COLO829 (cell line): Measurements from ENCODE around the gene CMTM8.
"Not testable (repeated sequence)": the region's sequence is repeated elsewhere in the genome, so short reads cannot be mapped to it uniquely, and the experiment has no call there.

Source experiments
- DNase-seq: peaks from one replicate; pipeline ENCODE4 v3.0.0; 2012; ENCODE audit warnings: low spot score

The CMTM8 gene

DNA sequence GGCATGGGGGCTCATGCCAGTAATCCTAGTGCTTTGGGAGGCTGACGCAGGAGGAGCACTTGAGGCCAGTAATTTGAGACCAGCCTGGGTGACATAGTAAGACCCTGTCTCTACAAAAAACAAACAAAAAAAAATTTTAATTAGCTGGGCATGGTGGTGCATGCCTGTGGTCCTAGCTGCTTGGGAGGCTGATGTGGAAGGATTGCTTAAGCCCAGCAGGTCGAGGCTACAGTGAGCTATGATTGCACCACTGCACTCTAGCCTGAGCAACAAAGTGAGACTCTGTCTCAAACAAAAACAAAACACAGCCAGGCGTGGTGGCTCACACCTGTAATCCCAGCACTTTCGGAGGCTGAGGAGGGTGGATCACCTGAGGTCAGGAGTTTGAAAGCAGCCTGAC is 9.7 kb upstream of the CMTM8 start:
- DNase-seq = not testable (repeated sequence)

DNA sequence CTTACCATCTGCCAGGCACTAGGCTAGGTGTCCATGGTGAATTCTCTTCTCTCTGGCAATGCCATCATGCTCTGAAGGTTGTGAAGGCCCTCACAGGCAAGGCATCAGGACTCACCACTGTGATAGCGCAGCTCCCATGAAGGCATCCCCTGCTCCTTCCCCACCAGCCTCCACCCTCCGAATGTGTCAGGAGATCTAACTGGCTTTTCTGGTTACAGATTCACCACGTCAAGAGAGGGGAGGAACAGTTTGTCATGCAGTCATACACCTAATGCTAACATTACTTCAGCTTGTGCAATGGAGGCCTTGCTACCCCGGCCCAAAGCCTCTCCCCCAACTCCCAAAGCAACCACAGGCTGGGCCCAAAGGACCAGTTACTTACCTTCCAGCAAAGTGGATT is 8.9 kb upstream of the CMTM8 start:
- no peak for DNase-seq

DNA sequence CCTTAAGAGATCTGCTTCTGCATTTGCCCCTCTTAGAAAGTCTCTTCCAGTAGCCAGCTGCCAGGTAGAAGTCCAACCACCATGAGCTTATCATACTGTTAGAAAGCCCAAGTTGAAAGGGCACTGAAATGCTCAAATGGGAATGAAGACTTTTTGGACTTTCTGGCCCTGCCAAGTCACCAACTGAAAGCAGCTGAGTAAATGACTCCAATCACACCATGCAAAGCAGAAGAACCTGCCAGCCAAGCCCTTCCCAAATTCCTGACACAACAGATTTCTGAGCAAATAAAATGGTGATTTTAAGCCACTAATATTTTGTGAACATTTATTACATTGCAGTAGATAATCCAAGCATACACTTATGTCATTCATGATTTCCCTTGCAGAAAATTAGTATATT is 2.1 kb upstream of the CMTM8 start:
- DNase-seq = no peak

DNA sequence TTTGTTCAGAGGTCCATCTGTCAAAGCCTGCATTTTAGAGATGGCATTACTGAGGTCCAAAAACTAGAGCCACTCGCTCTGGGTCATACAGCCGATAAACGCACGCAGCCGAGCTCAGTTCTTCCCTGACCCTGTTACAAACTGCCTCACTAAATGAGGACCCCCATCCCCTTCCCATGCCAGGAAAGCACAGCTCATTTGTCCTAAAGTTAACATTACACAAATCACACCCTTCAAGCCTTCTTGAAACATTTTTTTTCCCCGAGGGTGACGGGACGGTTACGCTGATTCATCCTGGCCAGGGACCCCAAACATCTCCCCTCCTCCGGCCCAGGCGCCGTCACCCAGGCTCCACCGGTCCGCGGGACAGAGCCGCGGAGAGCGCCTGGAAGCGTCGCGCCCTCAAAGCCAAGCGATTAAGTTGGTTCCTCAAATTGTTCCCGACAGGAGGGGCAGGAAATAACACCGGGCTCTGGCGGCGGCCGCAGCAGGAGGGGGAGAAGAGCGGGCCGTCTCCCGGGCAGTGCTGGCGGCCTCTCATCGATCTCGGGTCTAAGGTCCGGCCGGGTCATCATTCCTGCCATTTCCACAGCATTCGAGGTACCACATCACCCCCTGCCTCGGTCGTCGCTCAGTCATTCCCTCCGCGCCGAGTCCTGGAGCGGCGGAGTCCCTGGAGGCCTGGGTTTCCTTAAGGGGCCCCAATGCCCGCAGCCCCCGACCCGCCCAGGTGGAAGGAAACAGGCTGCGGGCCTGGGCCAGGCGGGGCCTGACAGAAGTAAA is 619 bp upstream of the CMTM8 start:
- DNase-seq = no peak

DNA sequence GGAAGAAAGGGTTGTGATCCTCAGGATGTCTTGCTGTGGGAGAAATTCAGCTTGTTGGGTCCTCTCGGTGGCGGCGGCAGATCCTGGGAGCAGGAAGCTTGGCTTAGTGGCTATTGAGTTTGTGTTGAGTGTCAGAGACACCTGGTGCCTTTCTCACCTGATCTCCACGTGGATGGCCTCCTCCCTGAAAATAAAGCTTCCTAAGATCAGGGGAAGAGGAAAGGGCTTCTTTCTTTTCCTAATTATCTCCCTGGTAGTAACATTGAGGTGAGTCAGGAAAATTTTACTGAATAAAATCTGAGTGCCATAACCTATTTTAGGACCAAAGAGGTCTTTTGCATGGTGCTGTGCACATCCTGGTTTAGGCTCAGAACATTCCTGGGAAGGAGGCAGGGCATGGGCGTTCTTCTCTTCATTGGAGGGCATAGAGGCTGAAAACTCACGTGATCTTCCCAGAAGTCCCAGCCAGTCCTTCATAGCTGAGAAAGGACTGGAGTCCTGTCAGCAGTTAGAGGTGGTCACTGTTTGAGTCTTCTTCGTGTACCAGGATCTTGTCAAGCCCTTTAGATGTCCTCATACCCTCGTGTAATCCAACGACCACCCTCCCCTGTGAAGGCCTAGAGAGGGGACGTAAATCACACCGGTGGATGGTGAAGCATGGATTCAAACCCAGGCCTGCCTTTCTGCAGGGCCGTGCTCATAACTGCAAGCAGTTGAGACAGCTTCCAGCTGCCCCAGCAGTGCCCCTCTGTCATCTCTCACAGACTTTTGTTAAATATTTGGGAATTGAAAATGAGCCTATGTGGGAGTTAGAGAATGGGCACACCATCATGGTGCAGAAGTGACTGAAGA is 1.1 kb downstream of the CMTM8 start:
- DNase-seq = no peak

DNA sequence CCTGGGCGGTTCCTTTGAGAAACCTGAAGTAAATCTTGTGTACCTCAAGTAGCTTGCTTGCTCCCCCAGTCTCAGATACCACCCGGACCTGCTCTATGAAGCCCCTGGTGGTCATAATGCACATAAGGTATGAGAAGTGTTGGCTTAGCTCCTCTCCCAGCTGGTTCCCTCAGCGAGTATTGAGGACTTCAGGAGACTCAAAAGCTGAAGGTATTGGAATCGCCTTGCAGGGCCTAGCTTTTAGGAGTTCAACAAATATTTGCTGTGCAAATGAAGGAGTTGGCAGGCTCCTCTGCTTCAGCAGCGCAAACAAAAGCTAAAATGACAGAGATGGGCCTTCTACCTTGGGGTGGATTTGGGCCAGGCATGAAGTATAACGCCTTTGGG is 1.7 kb downstream of the CMTM8 start:
- no peak for DNase-seq

DNA sequence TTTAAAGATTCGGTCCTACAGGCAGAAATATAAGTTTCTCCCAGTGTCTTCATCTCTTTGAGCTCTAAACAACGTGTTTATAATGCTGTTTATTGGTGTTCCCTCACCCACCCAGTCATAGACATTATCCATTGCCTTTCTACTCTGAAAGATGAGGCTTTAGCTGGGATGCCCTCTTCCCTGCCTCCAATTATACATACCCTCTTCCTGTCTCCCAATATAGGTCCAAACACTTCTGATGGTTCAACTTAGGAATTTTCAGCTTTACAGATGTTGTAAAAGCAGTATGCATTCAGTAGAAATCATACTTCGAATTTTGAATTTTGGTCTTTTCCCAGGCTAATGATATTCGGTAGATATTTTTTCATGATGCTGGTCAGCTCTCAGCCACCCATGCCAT is 2.6 kb downstream of the CMTM8 start:
- DNase-seq = no peak

DNA sequence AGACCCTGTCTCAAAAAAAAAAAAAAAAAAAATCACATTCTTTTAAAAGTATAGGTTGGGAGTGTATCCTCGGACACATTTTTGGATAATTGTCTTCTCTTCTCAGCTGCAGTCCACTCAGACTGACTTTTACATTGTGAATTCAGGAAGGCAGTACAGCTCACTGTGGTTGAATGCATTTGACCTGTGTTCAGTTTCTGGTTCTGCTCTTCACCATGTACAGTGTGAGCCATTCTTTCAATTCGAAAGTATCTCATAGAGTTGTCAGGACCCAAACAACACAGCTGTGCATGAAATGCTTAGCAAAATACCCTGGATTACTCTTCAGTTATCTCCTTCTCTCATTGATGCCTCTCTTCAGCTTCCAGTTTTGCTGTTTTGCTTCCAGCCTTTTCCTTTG is 5.0 kb downstream of the CMTM8 start:
- no peak for DNase-seq

DNA sequence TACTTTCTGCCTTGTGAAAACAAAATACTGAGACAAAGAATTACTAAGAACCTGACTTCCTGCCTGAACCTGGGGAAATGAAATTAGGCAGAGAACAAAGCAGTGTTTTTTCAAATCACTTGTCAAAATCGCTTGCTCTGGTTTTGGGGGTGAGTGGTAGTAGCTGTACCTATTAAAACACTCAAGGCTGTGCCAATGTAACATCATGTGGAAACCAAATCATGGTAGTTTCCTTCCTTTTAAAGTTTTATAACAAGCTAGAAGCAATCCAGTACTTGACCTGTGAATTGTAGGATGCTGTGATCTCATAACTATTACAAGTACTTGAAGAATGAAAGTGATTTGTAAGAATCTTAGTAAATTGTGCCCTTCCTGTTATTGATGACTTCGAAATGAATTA is 6.7 kb downstream of the CMTM8 start:
- no peak for DNase-seq

DNA sequence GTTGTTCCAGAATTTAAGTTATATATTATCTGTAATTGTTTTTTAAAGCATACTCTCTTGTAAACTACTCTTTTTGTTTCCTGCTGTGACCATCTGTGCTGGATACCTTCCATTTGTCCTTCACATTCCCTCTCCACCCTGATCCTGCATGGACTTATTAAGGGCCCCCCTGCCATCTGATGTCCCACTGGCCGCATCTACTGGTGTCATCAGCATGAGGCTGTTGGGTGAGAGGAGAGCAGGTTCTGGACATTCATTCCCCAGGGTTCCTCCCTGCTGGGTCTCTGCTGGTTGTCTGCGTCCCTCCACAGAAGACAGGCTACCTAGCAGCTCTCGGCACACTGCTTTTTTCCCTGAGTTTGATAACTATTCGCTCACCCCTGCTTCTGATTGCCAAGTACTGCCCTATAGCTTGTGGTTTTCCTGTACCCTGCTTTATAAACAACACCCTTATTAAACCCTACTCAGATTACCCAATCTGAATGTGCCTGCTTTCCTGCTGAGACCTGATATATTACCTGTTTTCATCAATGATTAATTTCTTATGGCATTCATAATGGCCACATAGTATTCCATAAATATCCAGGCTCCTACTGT is 7.7 kb downstream of the CMTM8 start:
- DNase-seq = no peak

DNA sequence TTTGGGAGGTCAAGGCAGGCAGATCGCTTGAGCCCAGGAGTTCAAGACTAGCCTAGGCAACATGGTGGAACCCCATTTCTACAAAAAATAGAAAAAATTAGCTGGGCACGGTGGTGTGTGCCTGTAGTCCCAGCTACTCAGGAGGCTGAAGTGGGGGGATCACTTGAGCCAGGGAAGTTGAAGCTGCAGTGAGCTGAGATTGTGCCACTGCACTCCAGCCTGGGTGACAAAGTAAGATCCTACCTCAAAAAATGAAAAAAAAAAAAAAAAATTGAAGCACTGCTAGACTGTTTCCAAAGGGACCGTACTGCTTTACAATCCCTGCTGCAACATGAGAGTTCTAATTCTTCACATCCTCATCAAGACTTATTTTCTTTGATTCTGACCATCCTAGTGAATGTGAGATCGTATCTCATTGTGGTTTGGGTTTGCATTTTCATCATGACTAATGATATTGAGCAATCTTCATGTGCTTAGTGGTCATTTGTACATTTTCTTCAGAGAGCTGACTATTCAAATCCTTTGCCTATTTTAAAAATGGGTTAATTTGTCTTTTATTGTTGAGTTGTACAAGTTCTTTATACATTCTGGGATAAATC is 10.8 kb downstream of the CMTM8 start:
- DNase-seq = peak; percentile 61

DNA sequence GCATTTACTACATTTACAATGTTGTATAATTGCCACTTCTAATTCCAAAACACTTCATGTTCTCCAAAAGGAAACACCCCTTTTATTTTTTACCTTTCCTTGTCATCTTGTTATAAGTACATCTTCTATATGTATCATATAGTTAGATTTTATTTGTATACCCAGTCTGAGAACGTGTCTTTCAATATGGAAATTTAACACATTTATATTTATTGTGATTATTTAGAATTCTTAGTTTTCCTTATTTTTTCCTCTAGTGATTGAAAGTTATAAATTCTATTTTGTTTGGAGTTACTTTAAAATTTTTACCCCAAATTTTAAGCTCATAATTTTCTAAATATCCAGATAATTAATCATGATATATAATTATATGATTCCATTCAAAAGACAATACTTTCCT is 15.8 kb downstream of the CMTM8 start:
- DNase-seq = no peak

DNA sequence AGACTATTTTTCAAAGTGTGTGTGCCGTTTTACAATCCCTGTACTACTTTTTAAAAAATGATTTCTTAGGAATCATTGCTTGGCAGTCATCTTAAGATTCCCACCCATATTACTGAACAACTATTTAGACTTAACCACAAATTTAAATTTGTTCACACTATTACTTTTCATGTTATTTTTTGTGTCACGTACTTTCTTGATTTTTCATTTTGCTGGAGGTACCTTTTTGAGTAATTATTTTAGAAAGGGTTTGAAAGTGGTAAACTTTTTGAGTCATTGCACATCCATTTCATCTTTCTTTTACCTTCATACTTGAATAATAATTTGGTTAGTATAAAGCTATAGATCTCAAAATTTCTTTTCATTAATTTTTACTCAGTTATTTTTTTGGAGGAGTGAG is 16.9 kb downstream of the CMTM8 start:
- DNase-seq = no peak

DNA sequence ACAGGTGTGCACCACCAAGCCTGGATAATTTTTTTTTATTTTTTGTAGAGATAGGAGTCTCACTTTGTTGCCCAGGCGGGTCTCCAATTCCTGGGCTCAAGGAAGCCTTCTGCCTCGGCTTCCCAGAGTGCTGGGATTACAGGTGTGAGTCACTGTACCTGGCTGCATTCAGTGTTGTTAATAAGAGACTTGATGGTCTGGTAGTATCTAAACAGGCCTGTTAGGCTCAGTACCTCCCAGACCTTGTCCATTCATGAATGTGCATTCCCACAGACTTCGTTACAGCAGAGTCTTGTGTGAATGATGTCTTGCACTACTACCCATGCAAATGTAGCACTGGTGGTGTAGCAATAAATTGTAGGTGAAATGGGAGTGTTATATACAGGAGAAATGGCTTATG is 17.7 kb downstream of the CMTM8 start:
- no peak for DNase-seq

DNA sequence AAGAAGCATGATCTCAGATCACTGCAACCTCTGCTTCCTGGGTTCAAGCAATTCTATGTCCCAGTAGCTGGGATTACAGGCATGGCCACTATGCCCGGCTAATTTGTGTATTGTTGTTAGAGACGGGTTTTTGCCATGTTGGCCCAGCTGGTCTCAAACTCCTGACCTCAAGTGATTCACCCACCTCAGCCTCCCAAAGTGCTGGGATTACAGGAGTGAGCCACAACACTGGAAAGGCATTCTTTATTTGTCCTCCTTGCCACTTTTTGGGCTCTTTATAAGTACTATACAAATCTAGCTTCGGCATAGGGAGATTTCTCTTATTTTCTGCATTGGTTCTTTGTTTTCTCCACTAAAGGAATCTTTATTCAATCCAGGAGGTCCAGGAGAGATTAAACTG is 18.6 kb downstream of the CMTM8 start:
- no peak for DNase-seq

DNA sequence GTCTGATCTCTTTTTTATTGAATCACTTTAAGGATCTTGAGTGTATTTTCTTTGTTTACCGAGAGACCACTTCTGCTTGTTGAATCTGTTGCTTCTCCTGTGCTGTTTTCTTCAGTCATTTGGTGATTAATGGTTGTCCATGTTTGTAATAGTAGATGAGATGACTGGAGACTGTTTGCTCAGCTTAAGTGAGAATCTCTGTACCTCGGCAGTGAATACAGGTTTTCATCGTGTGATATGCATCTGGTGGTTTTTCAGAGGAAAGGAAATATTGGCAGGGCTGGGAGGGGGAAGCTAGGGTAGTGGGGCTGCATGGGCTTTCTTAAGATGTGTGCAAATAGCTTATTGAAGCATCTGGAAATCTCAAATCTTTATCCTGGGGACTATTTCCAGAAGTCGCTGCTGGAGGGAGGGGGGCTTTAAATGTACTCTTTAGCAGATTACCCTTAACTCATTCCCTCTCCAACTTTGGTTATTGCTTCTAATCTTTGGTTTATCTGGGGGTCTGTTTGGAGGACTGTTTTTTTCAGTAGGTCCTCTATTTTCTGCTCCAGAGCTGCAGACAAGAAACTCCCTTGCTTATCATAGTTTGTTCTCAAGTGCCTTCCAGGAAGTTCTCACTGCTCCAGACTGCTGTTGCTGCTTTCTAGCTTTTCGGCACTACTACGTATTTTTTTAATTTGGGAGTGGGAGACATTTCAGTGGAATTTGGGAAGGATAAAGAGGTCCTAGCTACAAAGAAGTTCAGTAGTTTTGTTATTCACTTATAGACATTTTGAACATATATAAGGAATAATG is 19.4 kb downstream of the CMTM8 start:
- no peak for DNase-seq

DNA sequence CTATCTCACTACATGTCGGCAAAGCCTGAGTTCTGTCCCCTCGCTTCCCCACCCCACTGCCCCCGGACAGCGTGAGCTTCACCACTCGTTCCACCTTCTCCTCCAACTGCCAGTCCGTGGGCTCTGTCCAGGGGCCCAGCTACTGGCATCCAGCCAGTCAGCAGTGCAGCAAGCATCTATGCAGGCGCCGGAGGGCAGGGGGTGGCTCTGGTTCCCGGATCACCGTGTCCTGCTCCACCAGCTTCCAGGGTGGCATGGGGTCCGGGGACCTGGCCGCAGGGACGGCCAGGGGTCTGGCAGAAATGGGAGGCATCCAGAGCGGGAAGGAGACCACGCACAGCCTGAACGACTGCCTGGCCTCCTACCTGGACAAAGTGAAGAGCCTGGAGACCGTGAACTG is 20.4 kb downstream of the CMTM8 start:
- no peak for DNase-seq

DNA sequence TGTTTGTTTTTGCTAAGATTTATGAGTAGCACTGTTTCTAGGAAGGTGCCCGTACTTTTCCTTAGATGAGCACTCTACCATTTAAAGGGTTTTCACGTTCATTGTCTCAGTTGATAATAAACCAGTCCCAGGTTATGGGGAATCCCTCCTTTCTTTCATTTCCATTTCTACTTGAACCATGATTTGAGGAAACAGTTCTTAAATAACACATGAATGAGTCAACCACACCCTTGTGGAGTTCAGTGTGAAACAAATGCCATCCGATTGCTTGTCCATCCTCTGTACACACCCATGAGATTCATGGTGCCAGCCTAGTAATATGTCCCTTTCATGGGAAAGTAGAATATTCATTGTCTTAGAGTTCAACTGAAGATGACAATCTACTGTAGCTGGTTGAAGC is 23.1 kb downstream of the CMTM8 start:
- no peak for DNase-seq

DNA sequence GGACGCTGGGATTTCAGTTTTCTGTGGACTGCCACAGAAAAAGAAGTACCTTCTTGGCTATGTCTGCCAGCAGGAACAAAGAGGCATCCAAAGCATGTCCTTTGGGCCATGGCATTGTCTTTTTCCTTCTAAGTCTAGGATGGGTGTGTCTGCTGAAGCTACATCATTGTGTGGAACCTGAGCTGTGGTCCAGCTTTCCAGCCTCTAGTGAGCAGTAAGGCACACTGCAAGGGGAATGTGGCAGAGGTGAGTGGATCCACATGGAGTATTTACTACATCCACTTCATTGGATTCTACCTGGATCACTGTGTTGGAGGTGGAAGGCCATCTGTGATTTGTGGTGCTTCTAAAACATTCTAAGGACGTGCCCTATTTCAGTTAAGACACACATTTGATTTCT is 23.7 kb downstream of the CMTM8 start:
- no peak for DNase-seq

DNA sequence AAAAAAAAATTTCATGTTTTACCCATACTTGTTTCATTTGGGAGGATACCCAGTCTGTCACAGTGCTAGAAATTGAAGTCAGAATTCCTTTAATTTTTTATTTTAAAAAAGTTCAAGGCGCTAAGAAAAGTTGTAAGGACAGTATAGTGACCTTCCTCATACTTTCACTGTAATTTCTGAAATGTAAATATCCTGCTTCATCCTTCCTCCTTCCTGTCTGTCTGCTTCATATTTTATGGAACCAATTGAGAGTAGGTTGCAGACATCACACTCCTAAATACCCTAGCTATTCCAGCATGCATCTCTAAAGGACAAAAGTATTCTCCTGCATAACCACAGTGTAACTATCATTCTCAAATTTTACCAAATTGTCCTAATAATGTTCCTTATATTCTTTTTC is 35.8 kb downstream of the CMTM8 start:
- DNase-seq = no peak

DNA sequence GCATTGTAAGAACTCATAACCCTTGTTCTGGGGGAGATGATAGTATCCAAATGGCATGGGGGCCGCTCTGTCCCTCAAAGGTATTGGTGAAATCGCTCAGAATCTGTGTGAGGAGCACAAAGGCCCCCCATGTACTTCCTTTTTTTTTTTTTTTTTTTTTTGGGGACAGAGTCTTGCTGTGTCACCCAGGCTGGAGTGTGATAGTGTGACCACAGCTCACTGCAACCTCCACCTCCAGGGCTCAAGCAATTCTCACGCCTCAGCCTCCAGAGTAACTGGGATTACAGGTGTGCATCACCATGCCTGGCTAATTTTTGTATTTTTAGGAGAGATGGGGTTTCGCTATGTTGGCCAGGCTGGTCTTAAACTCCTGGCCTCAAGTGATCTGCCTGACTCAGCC is 37.0 kb downstream of the CMTM8 start:
- DNase-seq = no peak

DNA sequence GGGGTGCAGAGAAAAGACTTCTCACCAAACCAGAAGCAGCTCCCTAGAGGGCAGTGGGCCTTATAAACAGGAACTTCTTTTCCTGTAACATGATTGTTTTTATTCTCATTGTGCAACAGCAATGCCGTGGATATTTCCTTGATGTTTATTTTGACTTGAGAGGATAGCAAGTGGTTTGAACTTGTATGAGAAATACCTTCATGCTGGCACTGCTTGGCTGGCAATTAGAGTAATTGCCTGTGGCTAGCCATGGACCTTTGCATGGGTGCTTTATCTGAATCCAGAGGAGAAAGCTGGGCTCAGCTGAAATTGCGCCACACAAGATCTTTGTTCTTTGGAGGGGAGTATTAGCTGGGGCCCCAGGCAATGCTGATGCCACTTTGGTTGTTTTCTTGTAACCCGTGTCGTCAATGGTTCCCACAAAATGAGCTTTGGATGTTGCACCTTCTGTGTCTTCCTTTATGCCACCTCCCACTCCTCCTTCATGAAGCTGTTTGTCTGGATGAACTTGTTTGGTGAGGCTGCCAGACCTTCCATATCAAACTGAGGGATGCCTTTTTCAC is 37.9 kb downstream of the CMTM8 start:
- no peak for DNase-seq
